ENCODE results near the gene DEK. TPM values are rescaled to one million over a fixed set of nuclear protein-coding genes. Genes with fewer than 3 reads are reported as not detected.
A peak's percentile ranks its signal among the peaks of the same experiment; 100 is the strongest.

The DEK gene
- total and polyA plus RNA-seq, 12 donors: 23.0 to 78.3 (median 51.9) TPM

DNA sequence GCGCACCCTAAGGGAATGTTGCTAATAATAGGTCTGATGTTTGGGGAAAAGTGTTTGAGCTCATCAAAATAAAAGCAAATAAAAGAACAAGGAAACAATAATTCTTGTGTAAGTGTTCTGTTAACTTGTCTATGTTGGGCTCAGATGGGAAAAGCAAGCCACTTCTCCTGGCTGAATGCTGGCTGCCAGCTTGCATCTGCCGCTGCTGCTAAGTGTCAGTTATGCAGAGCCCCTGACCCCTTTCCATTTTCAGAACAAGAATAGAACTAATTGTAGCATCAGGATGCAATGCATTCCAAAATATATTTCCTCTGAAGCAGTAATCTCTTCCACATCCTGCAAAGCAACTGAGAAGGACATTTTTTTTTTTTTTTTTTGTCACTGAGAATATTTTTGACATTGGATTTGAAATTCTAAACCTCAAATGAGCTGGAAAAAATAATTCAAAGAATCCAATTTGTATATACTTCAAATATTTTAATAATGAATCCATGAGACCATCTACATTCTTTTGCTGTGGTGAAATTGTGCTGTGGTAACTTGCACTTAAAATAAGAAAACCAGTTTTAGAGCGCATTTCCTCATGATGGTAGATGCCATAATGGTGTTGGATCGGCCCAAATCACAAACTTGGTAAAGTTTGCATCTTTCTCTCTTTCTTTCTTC lies 43.9 kb upstream of the DEK start:
- TF ChIP-seq, protein P1, sequence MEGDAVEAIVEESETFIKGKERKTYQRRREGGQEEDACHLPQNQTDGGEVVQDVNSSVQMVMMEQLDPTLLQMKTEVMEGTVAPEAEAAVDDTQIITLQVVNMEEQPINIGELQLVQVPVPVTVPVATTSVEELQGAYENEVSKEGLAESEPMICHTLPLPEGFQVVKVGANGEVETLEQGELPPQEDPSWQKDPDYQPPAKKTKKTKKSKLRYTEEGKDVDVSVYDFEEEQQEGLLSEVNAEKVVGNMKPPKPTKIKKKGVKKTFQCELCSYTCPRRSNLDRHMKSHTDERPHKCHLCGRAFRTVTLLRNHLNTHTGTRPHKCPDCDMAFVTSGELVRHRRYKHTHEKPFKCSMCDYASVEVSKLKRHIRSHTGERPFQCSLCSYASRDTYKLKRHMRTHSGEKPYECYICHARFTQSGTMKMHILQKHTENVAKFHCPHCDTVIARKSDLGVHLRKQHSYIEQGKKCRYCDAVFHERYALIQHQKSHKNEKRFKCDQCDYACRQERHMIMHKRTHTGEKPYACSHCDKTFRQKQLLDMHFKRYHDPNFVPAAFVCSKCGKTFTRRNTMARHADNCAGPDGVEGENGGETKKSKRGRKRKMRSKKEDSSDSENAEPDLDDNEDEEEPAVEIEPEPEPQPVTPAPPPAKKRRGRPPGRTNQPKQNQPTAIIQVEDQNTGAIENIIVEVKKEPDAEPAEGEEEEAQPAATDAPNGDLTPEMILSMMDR (IDR thresholded peaks at IDR 0.05): no peak
- H3K9me3 ChIP-seq: no peaks in the 10 kb centered on the region
- H3K4me3 ChIP-seq: no peak overlapping the region
- H3K4me1 ChIP-seq: peaks cover 0 to 6% (median 0%) of the 10 kb centered on the region in 9 donors
- no peak overlapping the region for H3K27ac ChIP-seq
- 63 to 64% methylated on average over 4 of the region's 4 CpGs for WGBS, 2 donors
- H3K36me3 ChIP-seq: no peaks in the 10 kb centered on the region
- DNase-seq (no peak), ATAC-seq (no peak)
- H3K27me3 ChIP-seq: no peaks in the 10 kb centered on the region
- intact Hi-C loops (cut with DNase I): no loop called here

DNA sequence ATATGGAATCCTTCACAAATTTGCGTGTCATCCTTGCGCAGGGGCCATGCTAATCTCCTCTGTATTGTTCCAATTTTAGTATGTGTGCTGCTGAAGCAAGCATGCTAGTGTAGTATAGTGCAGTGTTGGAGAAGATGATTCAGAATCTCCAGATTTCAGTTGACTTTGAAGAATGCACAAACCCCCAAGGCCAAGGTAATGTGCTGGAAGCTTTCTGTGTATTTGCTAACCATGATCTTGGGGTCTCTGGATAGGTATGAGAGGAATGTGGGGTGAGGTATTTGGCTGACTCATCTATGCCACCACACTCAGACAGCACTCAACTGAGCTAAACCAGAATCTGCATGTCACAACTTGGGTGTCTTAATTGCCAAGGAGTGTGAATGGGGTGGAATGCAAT lies 42.6 kb upstream of the DEK start:
- no peak overlapping the region for H3K27ac ChIP-seq
- H3K4me3 ChIP-seq: no peak overlapping the region
- ATAC-seq (peak in 1 of 8 donors; percentile 47), DNase-seq (no peak)
- peaks cover 0 to 9% (median 0%) of the 10 kb centered on the region in 9 donors for H3K4me1 ChIP-seq
- H3K27me3 ChIP-seq: no peaks in the 10 kb centered on the region
- H3K36me3 ChIP-seq: no peaks in the 10 kb centered on the region
- intact Hi-C loops (cut with DNase I): no loop called here
- 69 to 72% methylated on average over 2 of the region's 2 CpGs for WGBS, 2 donors
- TF ChIP-seq, protein P1 (IDR thresholded peaks at IDR 0.05): no peak
- no peaks in the 10 kb centered on the region for H3K9me3 ChIP-seq

DNA sequence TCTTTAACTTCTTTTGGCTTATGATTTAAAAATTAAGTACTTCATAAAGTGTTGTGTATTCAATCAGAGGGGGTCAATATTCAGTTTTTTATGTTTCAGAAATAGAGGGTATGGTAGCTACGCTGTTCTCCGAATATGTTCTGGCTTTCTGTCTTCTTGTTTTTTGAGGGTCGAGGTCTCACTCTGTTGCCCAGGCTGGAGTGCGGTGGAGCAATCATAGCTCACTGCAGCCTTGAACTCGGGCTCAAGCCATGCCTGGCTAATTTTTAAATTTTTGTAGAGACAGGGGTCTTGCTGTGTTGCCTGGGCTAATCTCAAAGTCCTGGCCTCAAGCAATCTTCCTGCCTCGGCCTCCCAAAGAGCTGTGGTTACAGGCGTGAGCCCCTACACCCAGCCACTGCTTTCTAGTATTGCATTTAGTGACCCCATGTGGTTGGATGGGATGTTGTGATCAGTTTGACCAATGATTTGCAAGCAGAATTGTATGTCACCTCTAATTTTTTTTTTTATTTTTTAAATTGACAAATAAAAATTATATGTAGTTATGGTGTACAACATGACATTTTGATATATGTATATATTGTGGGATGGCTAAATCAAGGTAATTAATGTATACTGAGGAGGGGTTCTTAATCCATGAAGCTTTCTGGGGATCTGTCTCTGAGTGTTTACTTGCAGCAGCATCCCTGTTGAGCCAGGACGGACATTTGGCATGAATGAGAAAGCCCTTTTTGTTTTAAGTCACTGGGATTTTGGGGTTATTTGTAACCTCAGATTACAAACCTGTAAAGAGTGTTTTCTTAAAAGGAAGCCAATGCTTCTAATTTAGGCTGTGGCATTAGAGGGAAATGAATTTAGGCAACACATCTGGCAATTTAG lies 38.5 kb upstream of the DEK start:
- TF ChIP-seq, protein P1 (IDR thresholded peaks at IDR 0.05): peak in 7 of 9 donors; percentile 10 to 36 (median 26)
- Histone ChIP-seq H3K4me1 (peaks cover 0 to 9% (median 0%) of the 10 kb centered on the region in 9 donors), H3K27me3 (no peaks in the 10 kb centered on the region), H3K36me3 (no peaks in the 10 kb centered on the region), H3K27ac (no peak overlapping the region), H3K9me3 (no peaks in the 10 kb centered on the region), H3K4me3 (no peak overlapping the region)
- intact Hi-C loops (cut with DNase I): no loop called here
- DNase-seq: no peak
- WGBS, 2 donors: 73 to 76% methylated on average over 8 of the region's 8 CpGs
- ATAC-seq: peak in 5 of 8 donors; percentile 35 to 61 (median 55)

DNA sequence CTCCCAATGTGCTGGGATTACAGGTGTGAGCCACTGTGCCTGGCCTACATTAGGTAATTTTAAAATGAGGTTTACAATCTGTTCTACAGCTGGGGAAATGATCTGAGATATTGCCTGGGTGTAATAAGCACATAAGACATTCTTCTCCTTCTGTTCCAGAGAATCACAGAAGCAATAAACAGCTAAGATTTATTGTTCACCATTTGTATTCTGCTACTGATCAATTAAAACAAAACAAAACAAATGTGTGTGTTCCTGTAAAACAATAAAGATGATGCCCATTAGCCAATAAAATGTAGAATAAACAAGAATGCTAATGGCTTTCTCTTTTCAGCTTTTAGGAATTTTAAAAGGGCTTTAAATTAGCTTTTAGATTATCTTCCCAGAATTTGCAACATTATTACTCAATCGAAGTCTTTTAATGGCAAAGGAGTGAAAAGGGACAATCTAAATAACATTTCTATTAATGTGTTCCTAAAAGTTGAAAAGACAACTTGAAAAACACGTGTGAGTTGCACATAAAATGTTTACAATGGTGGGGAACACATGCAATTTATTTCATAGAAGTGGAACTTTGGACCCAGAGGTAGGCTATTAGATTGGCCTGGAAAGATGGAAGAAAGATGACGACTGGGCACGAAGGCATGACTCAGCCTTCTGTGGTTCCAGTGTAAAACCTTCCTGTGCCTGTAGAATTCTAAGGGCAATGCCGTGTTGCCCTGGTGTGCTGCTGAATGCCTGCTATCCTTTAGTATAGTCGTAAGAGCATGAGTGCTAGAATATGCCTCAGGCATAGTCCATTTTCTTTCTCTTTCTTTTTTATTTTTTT lies 29.0 kb upstream of the DEK start:
- no peaks in the 10 kb centered on the region for H3K36me3 ChIP-seq
- H3K27me3 ChIP-seq: peaks cover 0 to 9% (median 0%) of the 10 kb centered on the region in 7 donors
- WGBS, 2 donors: 75 to 82% methylated on average over 6 of the region's 6 CpGs
- no peak overlapping the region for H3K4me3 ChIP-seq
- no peaks in the 10 kb centered on the region for H3K4me1 ChIP-seq
- H3K9me3 ChIP-seq: no peaks in the 10 kb centered on the region
- no peak for DNase-seq
- no peak for ATAC-seq
- intact Hi-C loops (cut with DNase I): no loop called here
- H3K27ac ChIP-seq: no peak overlapping the region
- TF ChIP-seq, protein P1 (IDR thresholded peaks at IDR 0.05): no peak

Measured in heart right ventricle (tissue), 16 donors.